Fibroblast of gingiva (primary cell): Measurements from ENCODE around the gene PPARA.
"Not testable (repeated sequence)": the region's sequence is repeated elsewhere in the genome, so short reads cannot be mapped to it uniquely, and the experiment has no call there.

Experiments
- DNase-seq: peaks from one replicate; pipeline ENCODE4 v3.0.0-alpha.2; 2011; ENCODE audit warnings: low read depth

The PPARA gene

GRCh38 chr22:46125816-46126765 lies 24.2 kb upstream of the PPARA start:
- DNase-seq: no peak

- no peak for DNase-seq
These were observed 23.4 kb upstream of the PPARA start for GRCh38 chr22:46126853-46127385.

GRCh38 chr22:46127556-46127955 lies 22.8 kb upstream of the PPARA start:
- DNase-seq: no peak

- DNase-seq: no peak
These were observed 21.7 kb upstream of the PPARA start for GRCh38 chr22:46128606-46129005.

GRCh38 chr22:46129390-46130041 lies 20.8 kb upstream of the PPARA start:
- no peak for DNase-seq

GRCh38 chr22:46131151-46131587 lies 19.2 kb upstream of the PPARA start:
- DNase-seq: no peak

GRCh38 chr22:46132193-46132829 lies 18.0 kb upstream of the PPARA start:
- DNase-seq: not testable (repeated sequence)

GRCh38 chr22:46132830-46133587 lies 17.3 kb upstream of the PPARA start:
- DNase-seq: no peak

- no peak for DNase-seq
These were observed 16.8 kb upstream of the PPARA start for GRCh38 chr22:46133588-46133855.

- DNase-seq: no peak
These were observed 16.1 kb upstream of the PPARA start for GRCh38 chr22:46134111-46134705.

- DNase-seq: no peak
These were observed 14.5 kb upstream of the PPARA start for GRCh38 chr22:46135611-46136485.

GRCh38 chr22:46136486-46137217 lies 13.7 kb upstream of the PPARA start:
- no peak for DNase-seq

- DNase-seq: no peak
These were observed 13.0 kb upstream of the PPARA start for GRCh38 chr22:46137218-46137766.

GRCh38 chr22:46138058-46138797 lies 12.1 kb upstream of the PPARA start:
- no peak for DNase-seq

GRCh38 chr22:46139417-46139816 lies 10.9 kb upstream of the PPARA start:
- DNase-seq: not testable (repeated sequence)

GRCh38 chr22:46139895-46140350 lies 10.4 kb upstream of the PPARA start:
- DNase-seq: no peak

GRCh38 chr22:46140989-46141928 lies 9.1 kb upstream of the PPARA start:
- no peak for DNase-seq
